ENCODE data around the gene PPOX. TPM values are rescaled to one million over a fixed set of nuclear protein-coding genes. Genes with fewer than 3 reads are reported as not detected.

The PPOX gene
- polyA plus RNA-seq, 1 of the 3 experiments (the other 2 are of a cell fraction): 30.7 TPM

DNA sequence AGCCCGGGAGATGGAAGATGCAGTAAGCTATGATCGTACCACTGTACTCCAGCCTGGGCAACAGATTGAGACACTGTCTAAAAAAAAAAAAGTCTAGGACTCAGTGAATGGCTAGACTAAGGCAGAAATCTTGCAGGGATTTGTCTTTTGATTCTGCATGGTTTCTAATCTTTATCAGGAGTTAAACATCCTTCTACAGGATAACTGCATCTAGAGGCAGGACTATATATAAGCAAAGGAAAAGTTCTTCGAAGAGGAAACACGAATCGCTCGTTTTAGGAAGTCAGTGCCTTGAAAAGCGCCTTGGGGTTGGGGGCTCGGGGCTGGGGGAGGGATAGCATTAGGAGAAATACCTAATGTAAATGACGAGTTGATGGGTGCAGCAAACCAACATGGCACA lies 13.1 kb upstream of the PPOX start:
- Histone ChIP-seq H2AFZ (ENCODE audit: low read depth) (peak overlapping the region; percentile 93), H3K9me2 (no peaks in the 10 kb centered on the region), H3K4me1 (ENCODE audit: control insufficient read depth in 1 of 2, insufficient read depth in 2 of 2, low read depth in 1 of 2, low read length in 1 of 2) (peaks cover 0 to 4% of the 10 kb centered on the region in 2 experiments; a peak in 3 of 4 replicates), H4K20me1 (ENCODE audit: insufficient read depth) (no peaks in the 10 kb centered on the region), H3K4me3 (ENCODE audit: low read depth in 2 of 2, low read length in 1 of 2) (peak overlapping the region; percentile 61 to 98), H3K79me2 (ENCODE audit: insufficient read depth) (peaks cover 16% of the 10 kb centered on the region), H3K36me3 (replicated peaks in 1 of 2; ENCODE audit: control insufficient read depth in 1 of 2, insufficient read depth in 2 of 2, low read length in 1 of 2) (peaks cover 4 to 14% of the 10 kb centered on the region in 2 experiments), H3K9me3 (no peaks in the 10 kb centered on the region), H3K27me3 (ENCODE audit: insufficient read depth) (no peaks in the 10 kb centered on the region), H3K27ac (ENCODE audit: low read depth in 2 of 2, low read length in 1 of 2) (peak overlapping the region; percentile 97), H3F3A (replicated peaks; ENCODE audit: insufficient read depth) (no peaks in the 10 kb centered on the region), H3K9ac (peak overlapping the region; percentile 97; the same call in 1 of the 2 replicates), H3K4me2 (peak overlapping the region; percentile 77; the same call in 1 of the 2 replicates)
- ChIA-PET POLR2A (interaction anchor here (0.6 to 1.3 kb wide), 5 partner anchors 13 to 108 kb away, joined by 3 to 12 read pairs (median 3); partner anchors contain the start of genes DEDD, KLHDC9, PPOX and USF1), CTCF (interaction anchor here (0.8 to 1.6 kb wide), 4 partner anchors 10 to 81 kb away, joined by 3 to 5 read pairs (median 4); no protein-coding TSS in a partner anchor)
- no peak for DNase-seq
- 27% methylated on average over 9 of the region's 9 CpGs for WGBS (ENCODE audit: low lambda C conversion rate)
- TF ChIP-seq POLR2AphosphoS5 (IDR thresholded peaks at IDR 0.05; ENCODE audit: low read depth, low read length) (no peak), FOXM1 (IDR thresholded peaks at IDR 0.05; ENCODE audit: low read depth) (no peak), TCF12 (IDR thresholded peaks at IDR 0.05) (no peak), YY1 (IDR thresholded peaks at IDR 0.05; ENCODE audit: low read depth) (no peak), MXI1 (IDR thresholded peaks at IDR 0.05; ENCODE audit: low read depth, low read length) (no peak), FOSL2 (IDR thresholded peaks at IDR 0.05; ENCODE audit: borderline replicate concordance, low read depth) (no peak), TAF1 (IDR thresholded peaks at IDR 0.05; ENCODE audit: borderline replicate concordance, low read depth, low read length) (no peak), NRF1 (IDR thresholded peaks at IDR 0.05; ENCODE audit: low read depth, low read length) (no peak), EZH2phosphoT487 (IDR thresholded peaks at IDR 0.05; ENCODE audit: borderline replicate concordance, low read depth) (no peak), SIN3A (IDR thresholded peaks at IDR 0.05; ENCODE audit: borderline replicate concordance, low read depth, low read length) (no peak), ELF1 (IDR thresholded peaks at IDR 0.05) (no peak), RXRA (IDR thresholded peaks at IDR 0.05; ENCODE audit: borderline replicate concordance, low read depth) (no peak)
- TF ChIP-seq, protein P1, sequence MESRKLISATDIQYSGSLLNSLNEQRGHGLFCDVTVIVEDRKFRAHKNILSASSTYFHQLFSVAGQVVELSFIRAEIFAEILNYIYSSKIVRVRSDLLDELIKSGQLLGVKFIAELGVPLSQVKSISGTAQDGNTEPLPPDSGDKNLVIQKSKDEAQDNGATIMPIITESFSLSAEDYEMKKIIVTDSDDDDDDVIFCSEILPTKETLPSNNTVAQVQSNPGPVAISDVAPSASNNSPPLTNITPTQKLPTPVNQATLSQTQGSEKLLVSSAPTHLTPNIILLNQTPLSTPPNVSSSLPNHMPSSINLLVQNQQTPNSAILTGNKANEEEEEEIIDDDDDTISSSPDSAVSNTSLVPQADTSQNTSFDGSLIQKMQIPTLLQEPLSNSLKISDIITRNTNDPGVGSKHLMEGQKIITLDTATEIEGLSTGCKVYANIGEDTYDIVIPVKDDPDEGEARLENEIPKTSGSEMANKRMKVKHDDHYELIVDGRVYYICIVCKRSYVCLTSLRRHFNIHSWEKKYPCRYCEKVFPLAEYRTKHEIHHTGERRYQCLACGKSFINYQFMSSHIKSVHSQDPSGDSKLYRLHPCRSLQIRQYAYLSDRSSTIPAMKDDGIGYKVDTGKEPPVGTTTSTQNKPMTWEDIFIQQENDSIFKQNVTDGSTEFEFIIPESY (IDR thresholded peaks at IDR 0.05; ENCODE audit: borderline replicate concordance, low read depth): no peak
- TF ChIP-seq, protein P2, sequence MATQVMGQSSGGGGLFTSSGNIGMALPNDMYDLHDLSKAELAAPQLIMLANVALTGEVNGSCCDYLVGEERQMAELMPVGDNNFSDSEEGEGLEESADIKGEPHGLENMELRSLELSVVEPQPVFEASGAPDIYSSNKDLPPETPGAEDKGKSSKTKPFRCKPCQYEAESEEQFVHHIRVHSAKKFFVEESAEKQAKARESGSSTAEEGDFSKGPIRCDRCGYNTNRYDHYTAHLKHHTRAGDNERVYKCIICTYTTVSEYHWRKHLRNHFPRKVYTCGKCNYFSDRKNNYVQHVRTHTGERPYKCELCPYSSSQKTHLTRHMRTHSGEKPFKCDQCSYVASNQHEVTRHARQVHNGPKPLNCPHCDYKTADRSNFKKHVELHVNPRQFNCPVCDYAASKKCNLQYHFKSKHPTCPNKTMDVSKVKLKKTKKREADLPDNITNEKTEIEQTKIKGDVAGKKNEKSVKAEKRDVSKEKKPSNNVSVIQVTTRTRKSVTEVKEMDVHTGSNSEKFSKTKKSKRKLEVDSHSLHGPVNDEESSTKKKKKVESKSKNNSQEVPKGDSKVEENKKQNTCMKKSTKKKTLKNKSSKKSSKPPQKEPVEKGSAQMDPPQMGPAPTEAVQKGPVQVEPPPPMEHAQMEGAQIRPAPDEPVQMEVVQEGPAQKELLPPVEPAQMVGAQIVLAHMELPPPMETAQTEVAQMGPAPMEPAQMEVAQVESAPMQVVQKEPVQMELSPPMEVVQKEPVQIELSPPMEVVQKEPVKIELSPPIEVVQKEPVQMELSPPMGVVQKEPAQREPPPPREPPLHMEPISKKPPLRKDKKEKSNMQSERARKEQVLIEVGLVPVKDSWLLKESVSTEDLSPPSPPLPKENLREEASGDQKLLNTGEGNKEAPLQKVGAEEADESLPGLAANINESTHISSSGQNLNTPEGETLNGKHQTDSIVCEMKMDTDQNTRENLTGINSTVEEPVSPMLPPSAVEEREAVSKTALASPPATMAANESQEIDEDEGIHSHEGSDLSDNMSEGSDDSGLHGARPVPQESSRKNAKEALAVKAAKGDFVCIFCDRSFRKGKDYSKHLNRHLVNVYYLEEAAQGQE (IDR thresholded peaks at IDR 0.05; ENCODE audit: low read depth, low read length): no peak
- TF ChIP-seq, protein P3, sequence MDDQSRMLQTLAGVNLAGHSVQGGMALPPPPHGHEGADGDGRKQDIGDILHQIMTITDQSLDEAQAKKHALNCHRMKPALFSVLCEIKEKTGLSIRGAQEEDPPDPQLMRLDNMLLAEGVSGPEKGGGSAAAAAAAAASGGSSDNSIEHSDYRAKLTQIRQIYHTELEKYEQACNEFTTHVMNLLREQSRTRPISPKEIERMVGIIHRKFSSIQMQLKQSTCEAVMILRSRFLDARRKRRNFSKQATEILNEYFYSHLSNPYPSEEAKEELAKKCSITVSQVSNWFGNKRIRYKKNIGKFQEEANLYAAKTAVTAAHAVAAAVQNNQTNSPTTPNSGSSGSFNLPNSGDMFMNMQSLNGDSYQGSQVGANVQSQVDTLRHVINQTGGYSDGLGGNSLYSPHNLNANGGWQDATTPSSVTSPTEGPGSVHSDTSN (IDR thresholded peaks at IDR 0.05): no peak
- TF ChIP-seq, protein P4, sequence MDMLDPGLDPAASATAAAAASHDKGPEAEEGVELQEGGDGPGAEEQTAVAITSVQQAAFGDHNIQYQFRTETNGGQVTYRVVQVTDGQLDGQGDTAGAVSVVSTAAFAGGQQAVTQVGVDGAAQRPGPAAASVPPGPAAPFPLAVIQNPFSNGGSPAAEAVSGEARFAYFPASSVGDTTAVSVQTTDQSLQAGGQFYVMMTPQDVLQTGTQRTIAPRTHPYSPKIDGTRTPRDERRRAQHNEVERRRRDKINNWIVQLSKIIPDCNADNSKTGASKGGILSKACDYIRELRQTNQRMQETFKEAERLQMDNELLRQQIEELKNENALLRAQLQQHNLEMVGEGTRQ (IDR thresholded peaks at IDR 0.05; ENCODE audit: borderline replicate concordance, low read depth, low read length): no peak
- TF ChIP-seq, protein P5, sequence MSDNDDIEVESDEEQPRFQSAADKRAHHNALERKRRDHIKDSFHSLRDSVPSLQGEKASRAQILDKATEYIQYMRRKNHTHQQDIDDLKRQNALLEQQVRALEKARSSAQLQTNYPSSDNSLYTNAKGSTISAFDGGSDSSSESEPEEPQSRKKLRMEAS (IDR thresholded peaks at IDR 0.05; ENCODE audit: low read depth): no peak
- TF ChIP-seq, protein P6, sequence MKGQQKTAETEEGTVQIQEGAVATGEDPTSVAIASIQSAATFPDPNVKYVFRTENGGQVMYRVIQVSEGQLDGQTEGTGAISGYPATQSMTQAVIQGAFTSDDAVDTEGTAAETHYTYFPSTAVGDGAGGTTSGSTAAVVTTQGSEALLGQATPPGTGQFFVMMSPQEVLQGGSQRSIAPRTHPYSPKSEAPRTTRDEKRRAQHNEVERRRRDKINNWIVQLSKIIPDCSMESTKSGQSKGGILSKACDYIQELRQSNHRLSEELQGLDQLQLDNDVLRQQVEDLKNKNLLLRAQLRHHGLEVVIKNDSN (IDR thresholded peaks at IDR 0.05; ENCODE audit: borderline replicate concordance, low read depth): no peak
